ENCODE measurements around the gene LRRC58.

DNA sequence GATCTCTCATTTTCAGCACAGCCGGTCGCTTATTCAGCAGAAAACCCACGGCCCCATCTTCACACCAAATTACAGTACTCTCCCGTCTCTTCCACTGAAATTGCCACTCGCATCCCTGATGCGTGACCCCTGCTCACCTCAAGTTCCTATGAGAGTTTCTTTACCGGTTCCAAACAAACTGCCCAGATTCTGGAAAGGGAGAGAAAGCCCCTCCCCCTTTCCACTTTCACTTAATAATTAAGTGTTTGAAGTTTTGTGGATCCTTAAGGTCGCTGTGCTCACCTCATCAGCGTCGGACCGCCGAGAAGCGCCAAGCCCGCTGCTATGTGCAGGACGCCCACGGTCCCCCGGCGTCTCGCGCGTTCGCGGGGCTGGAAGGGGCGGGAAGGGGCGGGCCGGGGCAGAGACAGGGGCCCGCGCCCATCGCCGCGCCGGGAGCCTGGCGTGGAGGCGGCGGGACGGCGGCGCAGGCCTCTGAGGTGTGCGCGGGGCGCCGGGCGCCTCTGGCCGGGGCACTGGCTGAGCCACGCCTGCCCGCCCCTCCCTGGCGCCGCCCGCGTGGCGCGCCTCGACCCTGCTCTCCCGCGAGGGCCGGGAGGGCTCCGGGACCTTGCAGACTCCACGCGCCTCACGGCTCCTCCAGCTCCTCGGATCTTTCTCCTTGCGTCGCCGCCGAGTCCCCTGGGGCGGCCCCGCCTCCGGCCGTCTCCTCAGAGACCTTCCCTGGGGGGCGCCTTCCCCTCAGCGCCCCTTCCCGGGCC, 64.2 kb downstream of the LRRC58 start, which contains the start of gene GPR156:
- TF ChIP-seq, protein P1, sequence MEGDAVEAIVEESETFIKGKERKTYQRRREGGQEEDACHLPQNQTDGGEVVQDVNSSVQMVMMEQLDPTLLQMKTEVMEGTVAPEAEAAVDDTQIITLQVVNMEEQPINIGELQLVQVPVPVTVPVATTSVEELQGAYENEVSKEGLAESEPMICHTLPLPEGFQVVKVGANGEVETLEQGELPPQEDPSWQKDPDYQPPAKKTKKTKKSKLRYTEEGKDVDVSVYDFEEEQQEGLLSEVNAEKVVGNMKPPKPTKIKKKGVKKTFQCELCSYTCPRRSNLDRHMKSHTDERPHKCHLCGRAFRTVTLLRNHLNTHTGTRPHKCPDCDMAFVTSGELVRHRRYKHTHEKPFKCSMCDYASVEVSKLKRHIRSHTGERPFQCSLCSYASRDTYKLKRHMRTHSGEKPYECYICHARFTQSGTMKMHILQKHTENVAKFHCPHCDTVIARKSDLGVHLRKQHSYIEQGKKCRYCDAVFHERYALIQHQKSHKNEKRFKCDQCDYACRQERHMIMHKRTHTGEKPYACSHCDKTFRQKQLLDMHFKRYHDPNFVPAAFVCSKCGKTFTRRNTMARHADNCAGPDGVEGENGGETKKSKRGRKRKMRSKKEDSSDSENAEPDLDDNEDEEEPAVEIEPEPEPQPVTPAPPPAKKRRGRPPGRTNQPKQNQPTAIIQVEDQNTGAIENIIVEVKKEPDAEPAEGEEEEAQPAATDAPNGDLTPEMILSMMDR (IDR thresholded peaks at IDR 0.05; ENCODE audit: low read depth, low read length): no peak
- TF ChIP-seq MYC (IDR thresholded peaks at IDR 0.05; ENCODE audit: low read depth, low read length): no peak

All from NB4 (cell line).